GM19035 (cell line): ENCODE data around the gene DVL3.

ENCODE experiments used
- ATAC-seq: cut with Tn5 transposase; IDR thresholded peaks from one replicate; pipeline ENCODE4 v1.9.1; 2021; ENCODE audit not compliant: unreplicated experiment

The DVL3 gene

GRCh38 chr3:184176377-184177330, 21.5 kb downstream of the DVL3 start:
- ATAC-seq = no peak

- no peak for ATAC-seq
Measured at GRCh38 chr3:184177331-184177731, 22.2 kb downstream of the DVL3 start.

- no peak for ATAC-seq
Measured at GRCh38 chr3:184177767-184178306, 22.7 kb downstream of the DVL3 start.

GRCh38 chr3:184178521-184179138, 23.5 kb downstream of the DVL3 start:
- ATAC-seq = no peak

GRCh38 chr3:184180165-184180564, 25.0 kb downstream of the DVL3 start:
- no peak for ATAC-seq

- no peak for ATAC-seq
Measured at GRCh38 chr3:184181596-184181995, 26.4 kb downstream of the DVL3 start.

GRCh38 chr3:184183679-184184078, 28.5 kb downstream of the DVL3 start:
- ATAC-seq = no peak

GRCh38 chr3:184184546-184185230, 29.5 kb downstream of the DVL3 start:
- ATAC-seq = no peak

- peak; percentile 91 for ATAC-seq
Measured at GRCh38 chr3:184185461-184186183, 30.4 kb downstream of the DVL3 start.

- ATAC-seq = peak; percentile 31
Measured at GRCh38 chr3:184186184-184186901, 31.2 kb downstream of the DVL3 start, which contains the start of gene ABCF3. Gene ABCF3 (plus strand): TSS chr3:184186199. CDS start chr3:184186208, 9 bp downstream.

GRCh38 chr3:184186902-184187207, 31.7 kb downstream of the DVL3 start:
- no peak for ATAC-seq

GRCh38 chr3:184188080-184188479, 32.9 kb downstream of the DVL3 start:
- no peak for ATAC-seq

- no peak for ATAC-seq
Measured at GRCh38 chr3:184189421-184189820, 34.2 kb downstream of the DVL3 start.

GRCh38 chr3:184192889-184193288, 37.7 kb downstream of the DVL3 start:
- no peak for ATAC-seq

GRCh38 chr3:184193991-184194539, 38.9 kb downstream of the DVL3 start:
- no peak for ATAC-seq

- ATAC-seq = no peak
Measured at GRCh38 chr3:184196536-184196935, 41.4 kb downstream of the DVL3 start.

GRCh38 chr3:184198509-184198908, 43.3 kb downstream of the DVL3 start:
- ATAC-seq = no peak

GRCh38 chr3:184200825-184201224, 45.6 kb downstream of the DVL3 start:
- ATAC-seq = no peak

GRCh38 chr3:184203526-184203925, 48.3 kb downstream of the DVL3 start:
- no peak for ATAC-seq
